NCI-H1048 (cell line): ENCODE data around the gene EYA2.

Source experiments
- DNase-seq: peaks from one replicate; lab custom pipeline; 2025; lab: John Stamatoyannopoulos, UW

EYA2 gene

GRCh38 chr20:47036091-47036870 is 141.6 kb downstream of the EYA2 start:
- no peak for DNase-seq

- DNase-seq = no peak
Measured at GRCh38 chr20:47038566-47039560, 144.2 kb downstream of the EYA2 start.

GRCh38 chr20:47040506-47041125 is 146.0 kb downstream of the EYA2 start:
- DNase-seq = no peak

GRCh38 chr20:47041396-47041899 is 146.8 kb downstream of the EYA2 start:
- DNase-seq = no peak

- DNase-seq = no peak
Measured at GRCh38 chr20:47042464-47042863, 147.8 kb downstream of the EYA2 start.

- DNase-seq = no peak
Measured at GRCh38 chr20:47043086-47043485, 148.4 kb downstream of the EYA2 start.

GRCh38 chr20:47044938-47045337 is 150.3 kb downstream of the EYA2 start:
- no peak for DNase-seq

GRCh38 chr20:47048054-47048453 is 153.4 kb downstream of the EYA2 start:
- no peak for DNase-seq

- DNase-seq = no peak
Measured at GRCh38 chr20:47049771-47050170, 155.1 kb downstream of the EYA2 start.

GRCh38 chr20:47050996-47051395 is 156.4 kb downstream of the EYA2 start:
- DNase-seq = no peak

- DNase-seq = no peak
Measured at GRCh38 chr20:47051936-47052526, 157.4 kb downstream of the EYA2 start.

- no peak for DNase-seq
Measured at GRCh38 chr20:47054506-47054905, 159.9 kb downstream of the EYA2 start.

- no peak for DNase-seq
Measured at GRCh38 chr20:47054945-47055344, 160.3 kb downstream of the EYA2 start.

GRCh38 chr20:47055699-47056369 is 161.2 kb downstream of the EYA2 start:
- no peak for DNase-seq

GRCh38 chr20:47057661-47058060 is 163.0 kb downstream of the EYA2 start:
- no peak for DNase-seq

GRCh38 chr20:47058236-47058635 is 163.6 kb downstream of the EYA2 start:
- no peak for DNase-seq

- no peak for DNase-seq
Measured at GRCh38 chr20:47059536-47059935, 164.9 kb downstream of the EYA2 start.

GRCh38 chr20:47061549-47061948 is 166.9 kb downstream of the EYA2 start:
- DNase-seq = no peak

- no peak for DNase-seq
Measured at GRCh38 chr20:47062226-47062890, 167.7 kb downstream of the EYA2 start.

GRCh38 chr20:47063407-47063806 is 168.8 kb downstream of the EYA2 start:
- DNase-seq = no peak

- no peak for DNase-seq
Measured at GRCh38 chr20:47063808-47064207, 169.2 kb downstream of the EYA2 start.
